Left hindlimb (tissue), 1 donor: Measurements from ENCODE around the gene PDAP1.
"Not testable (repeated sequence)": the region's sequence is repeated elsewhere in the genome, so short reads cannot be mapped to it uniquely, and the experiment has no call there.

ENCODE experiments used
- DNase-seq: peaks from one replicate; pipeline ENCODE4 v3.0.0-alpha.2; 2018

Gene PDAP1

GRCh38 chr7:99408379-99409191, at the start of gene PDAP1, which contains the start of gene BUD31:
PDAP1 (minus strand) TSS chr7:99408597; CDS start chr7:99408548, 49 bp downstream.
BUD31 (plus strand) TSS chr7:99408969; CDS start chr7:99411093, 2,124 bp downstream.
- DNase-seq, result peak; percentile 96

GRCh38 chr7:99457650-99458493, 49.5 kb upstream of the PDAP1 start:
- DNase-seq, result no peak

GRCh38 chr7:99457050-99457649, 48.8 kb upstream of the PDAP1 start:
- no peak for DNase-seq

GRCh38 chr7:99456288-99456687, 47.9 kb upstream of the PDAP1 start:
- DNase-seq, result no peak

- DNase-seq, result no peak
Observed at GRCh38 chr7:99455874-99456273, 47.5 kb upstream of the PDAP1 start.

GRCh38 chr7:99453105-99453504, 44.7 kb upstream of the PDAP1 start:
- no peak for DNase-seq

- DNase-seq, result no peak
Observed at GRCh38 chr7:99452541-99452940, 44.1 kb upstream of the PDAP1 start.

GRCh38 chr7:99451936-99452335, 43.5 kb upstream of the PDAP1 start:
- no peak for DNase-seq

- DNase-seq, result no peak
Observed at GRCh38 chr7:99449326-99449725, 40.9 kb upstream of the PDAP1 start.

- DNase-seq, result no peak
Observed at GRCh38 chr7:99448855-99449254, 40.5 kb upstream of the PDAP1 start.

- DNase-seq, result no peak
Observed at GRCh38 chr7:99447943-99448342, 39.5 kb upstream of the PDAP1 start.

GRCh38 chr7:99446096-99446495, 37.7 kb upstream of the PDAP1 start:
- DNase-seq, result no peak

GRCh38 chr7:99440195-99440594, 31.8 kb upstream of the PDAP1 start:
- no peak for DNase-seq

- DNase-seq, result peak; percentile 96
Observed at GRCh38 chr7:99438573-99439480, 30.4 kb upstream of the PDAP1 start, which contains the start of the genes CPSF4 and PTCD1. CPSF4 (plus strand) TSS chr7:99438943; CDS start chr7:99439083, 140 bp downstream. PTCD1 (minus strand) TSS chr7:99438798; CDS start chr7:99435242, 3,556 bp downstream.

- no peak for DNase-seq
Observed at GRCh38 chr7:99437946-99438572, 29.7 kb upstream of the PDAP1 start.

- DNase-seq, result no peak
Observed at GRCh38 chr7:99433158-99433557, 24.8 kb upstream of the PDAP1 start.

GRCh38 chr7:99431756-99432540, 23.6 kb upstream of the PDAP1 start:
- not testable (repeated sequence) for DNase-seq

- no peak for DNase-seq
Observed at GRCh38 chr7:99429756-99430155, 21.4 kb upstream of the PDAP1 start.

GRCh38 chr7:99428972-99429566, 20.7 kb upstream of the PDAP1 start:
- DNase-seq, result no peak
